WERI-Rb-1 (cell line): ENCODE data around the gene LTA4H.

ENCODE experiments used
- DNase-seq: peaks from one replicate; pipeline ENCODE4 v3.0.0-alpha.2; 2020
- H3K27ac ChIP-seq: fragments of 250-450 bp; sonication (Bioruptor Pico); 2 replicates; pipeline ENCODE4 v1.5.1; 2020; ENCODE audit warnings: mild to moderate bottlenecking, moderate library complexity
- H3K27me3 ChIP-seq: fragments of 250-450 bp; sonication (Bioruptor Pico); 2 replicates; pipeline ENCODE4 v1.5.1; 2021; ENCODE audit warnings: mild to moderate bottlenecking, low read depth, moderate library complexity; ENCODE audit not compliant: insufficient read depth, severe bottlenecking
- H3K36me3 ChIP-seq: fragments of 250-450 bp; sonication (Bioruptor Pico); 2 replicates; pipeline ENCODE4 v1.5.1; 2020; ENCODE audit warnings: mild to moderate bottlenecking, moderate library complexity
- H3K4me3 ChIP-seq: 2 replicates; pipeline ENCODE4 v1.5.1; 2011; ENCODE audit warnings: low read depth, mild to moderate bottlenecking, control low read depth, low read length
- H3K9me3 ChIP-seq: fragments of 250-450 bp; sonication (Bioruptor Pico); 2 replicates; pipeline ENCODE4 v1.5.1; 2021; ENCODE audit warnings: mild to moderate bottlenecking, moderate library complexity; ENCODE audit not compliant: severe bottlenecking
- CTCF ChIP-seq: IDR thresholded peaks from 2 replicates; pipeline ENCODE4 v1.5.1; 2011; ENCODE audit warnings: low read depth, mild to moderate bottlenecking, control low read depth, inconsistent platforms, low read length

The LTA4H gene

GRCh38 chr12:96048393-96048969 lies 13.1 kb upstream of the LTA4H start:
- H3K9me3 ChIP-seq, result no peaks in the 10 kb centered on the region
- no peak for TF ChIP-seq CTCF
- H3K36me3 ChIP-seq, result no peaks in the 10 kb centered on the region
- H3K4me3 ChIP-seq, result no peak overlapping the region
- H3K27me3 ChIP-seq, result no peaks in the 10 kb centered on the region
- no peak overlapping the region for H3K27ac ChIP-seq
- DNase-seq, result no peak

DNA sequence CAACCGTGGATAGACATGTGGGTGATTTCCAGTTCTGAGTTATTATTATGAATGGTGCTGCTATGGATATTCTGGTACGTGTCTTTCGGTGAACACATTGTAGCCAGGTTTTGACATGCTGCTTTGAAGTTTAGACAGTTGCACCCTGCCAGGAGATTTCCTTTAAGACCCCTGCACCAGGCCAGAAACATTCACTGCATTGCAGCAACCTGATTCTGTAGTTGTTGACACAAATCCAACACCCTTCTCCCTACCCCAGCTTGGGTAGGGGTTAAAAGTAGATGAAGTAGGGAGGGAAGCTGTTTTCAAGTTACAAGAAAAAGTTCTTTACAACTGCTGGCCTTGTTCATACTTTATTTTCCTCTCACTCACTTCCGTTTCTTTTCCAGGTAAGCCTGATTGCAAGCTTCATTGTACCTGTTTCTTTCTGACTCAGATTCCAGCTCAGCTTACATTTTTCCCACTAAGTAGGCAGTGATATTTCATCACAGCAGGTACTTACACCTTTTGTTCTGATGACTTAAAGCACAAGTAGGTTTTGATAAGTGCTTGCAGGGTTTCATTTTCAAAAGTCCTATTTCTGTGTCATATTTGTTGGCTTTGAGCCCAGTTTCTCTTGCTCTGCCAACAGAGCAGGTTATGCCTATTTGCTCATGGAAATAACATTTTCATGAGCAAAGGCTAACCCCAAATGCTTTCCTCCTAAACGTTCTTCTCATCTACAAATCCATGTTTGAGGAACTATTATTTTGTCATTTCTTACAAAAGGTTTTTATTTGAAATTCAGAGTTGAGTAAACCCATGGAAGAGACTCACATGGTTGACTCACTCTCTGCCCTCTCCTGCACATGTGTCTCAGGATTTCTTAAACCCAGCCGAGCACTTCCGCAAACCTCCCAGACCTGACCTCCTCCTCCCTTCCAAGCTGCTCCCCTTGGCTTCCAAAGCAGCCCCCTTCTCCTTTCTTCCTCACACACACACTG lies 12.1 kb upstream of the LTA4H start:
- DNase-seq, result no peak

GRCh38 chr12:96046543-96047228 lies 11.3 kb upstream of the LTA4H start:
- no peak overlapping the region for H3K4me3 ChIP-seq
- no peak for TF ChIP-seq CTCF
- H3K27me3 ChIP-seq, result no peaks in the 10 kb centered on the region
- DNase-seq, result no peak
- H3K27ac ChIP-seq, result no peak overlapping the region
- H3K9me3 ChIP-seq, result no peaks in the 10 kb centered on the region
- no peaks in the 10 kb centered on the region for H3K36me3 ChIP-seq

More for the DNA sequence above, 12.1 kb upstream of the LTA4H start:
- Histone ChIP-seq H3K4me3 (no peak overlapping the region), H3K27ac (no peak overlapping the region), H3K27me3 (no peaks in the 10 kb centered on the region), H3K9me3 (no peaks in the 10 kb centered on the region), H3K36me3 (no peaks in the 10 kb centered on the region)
- no peak for TF ChIP-seq CTCF

DNA sequence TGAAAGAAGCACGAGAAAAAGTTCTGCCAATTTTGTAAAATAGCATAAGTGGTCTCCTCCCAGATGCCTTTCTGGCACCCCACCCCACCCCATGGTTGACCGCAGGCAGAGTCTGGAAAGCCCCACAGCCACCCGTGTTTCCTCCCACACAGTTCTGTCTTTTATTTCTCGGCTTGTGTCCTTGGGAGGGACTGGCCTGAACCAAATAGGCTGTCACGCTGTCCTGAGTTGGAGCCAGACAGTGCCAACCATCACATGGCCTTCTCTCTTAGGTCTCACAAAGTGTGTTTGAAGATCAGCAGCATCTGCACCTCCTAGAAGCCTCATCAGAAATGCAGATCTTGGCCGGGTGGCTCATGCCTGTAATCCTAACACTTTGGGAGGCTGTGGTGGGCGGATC lies 10.2 kb upstream of the LTA4H start:
- no peak overlapping the region for H3K27ac ChIP-seq
- H3K36me3 ChIP-seq, result no peaks in the 10 kb centered on the region
- no peak for TF ChIP-seq CTCF
- no peak for DNase-seq
- H3K27me3 ChIP-seq, result no peaks in the 10 kb centered on the region
- no peak overlapping the region for H3K4me3 ChIP-seq
- no peaks in the 10 kb centered on the region for H3K9me3 ChIP-seq

DNA sequence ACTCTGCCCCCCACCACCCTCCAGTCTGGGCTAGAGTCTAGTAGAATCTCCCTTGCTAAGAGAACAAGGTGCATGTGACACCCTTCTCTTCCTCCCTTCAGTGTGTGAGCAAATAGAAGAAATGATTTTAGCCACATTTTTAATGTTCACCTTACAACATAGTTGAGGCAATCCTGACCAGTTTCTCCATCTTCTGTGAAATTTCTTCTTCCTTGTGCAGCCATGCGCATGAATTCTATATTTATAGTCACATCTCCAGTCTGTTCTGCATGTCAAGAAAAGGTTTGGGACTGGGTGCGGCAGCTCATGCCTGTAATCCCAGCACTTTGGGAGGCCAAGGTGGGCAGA lies 9.5 kb upstream of the LTA4H start:
- no peaks in the 10 kb centered on the region for H3K36me3 ChIP-seq
- no peak overlapping the region for H3K27ac ChIP-seq
- H3K9me3 ChIP-seq, result no peaks in the 10 kb centered on the region
- no peak for TF ChIP-seq CTCF
- no peak overlapping the region for H3K4me3 ChIP-seq
- DNase-seq, result no peak
- H3K27me3 ChIP-seq, result no peaks in the 10 kb centered on the region
